HTERT RPE-1 (cell line): Measurements from ENCODE around the gene CSMD2.

Experiments
- in situ Hi-C: fragments of 300-500 bp; cut with MboI; formaldehyde crosslinking; loops from 4 replicates; pipeline ENCODE4 v1.14.3; 2020; ENCODE audit warnings: low sequenced_read_pairs

CSMD2 gene

GRCh38 chr1:33575324-33575879 is 589.6 kb downstream of the CSMD2 start:
- in situ Hi-C loops, result no loop called here

- in situ Hi-C loops, result no loop called here
Measured at GRCh38 chr1:33573661-33574060, 591.4 kb downstream of the CSMD2 start.

GRCh38 chr1:33572387-33572786 is 592.6 kb downstream of the CSMD2 start:
- in situ Hi-C loops, result no loop called here

- in situ Hi-C loops, result no loop called here
Measured at GRCh38 chr1:33569331-33569730, 595.7 kb downstream of the CSMD2 start.

- in situ Hi-C loops, result no loop called here
Measured at GRCh38 chr1:33563699-33564098, 601.3 kb downstream of the CSMD2 start.

- in situ Hi-C loops, result no loop called here
Measured at GRCh38 chr1:33562563-33562962, 602.5 kb downstream of the CSMD2 start.

GRCh38 chr1:33561576-33561975 is 603.5 kb downstream of the CSMD2 start:
- in situ Hi-C loops, result no loop called here

- in situ Hi-C loops, result no loop called here
Measured at GRCh38 chr1:33560680-33561079, 604.4 kb downstream of the CSMD2 start.

- in situ Hi-C loops, result no loop called here
Measured at GRCh38 chr1:33548721-33549120, 616.3 kb downstream of the CSMD2 start.

- in situ Hi-C loops, result no loop called here
Measured at GRCh38 chr1:33548319-33548718, 616.7 kb downstream of the CSMD2 start.

- in situ Hi-C loops, result no loop called here
Measured at GRCh38 chr1:33547576-33547975, 617.5 kb downstream of the CSMD2 start.

GRCh38 chr1:33541966-33542365 is 623.1 kb downstream of the CSMD2 start:
- in situ Hi-C loops, result no loop called here

GRCh38 chr1:33537885-33538284 is 627.1 kb downstream of the CSMD2 start:
- in situ Hi-C loops, result no loop called here

- in situ Hi-C loops, result no loop called here
Measured at GRCh38 chr1:33535334-33535733, 629.7 kb downstream of the CSMD2 start.

GRCh38 chr1:33532936-33533335 is 632.1 kb downstream of the CSMD2 start:
- in situ Hi-C loops, result no loop called here

GRCh38 chr1:33532250-33532649 is 632.8 kb downstream of the CSMD2 start:
- in situ Hi-C loops, result no loop called here

- in situ Hi-C loops, result no loop called here
Measured at GRCh38 chr1:33529957-33530356, 635.1 kb downstream of the CSMD2 start.

GRCh38 chr1:33527934-33528333 is 637.1 kb downstream of the CSMD2 start:
- in situ Hi-C loops, result no loop called here

- in situ Hi-C loops, result no loop called here
Measured at GRCh38 chr1:33524586-33524985, 640.4 kb downstream of the CSMD2 start.

- in situ Hi-C loops, result no loop called here
Measured at GRCh38 chr1:33519240-33519884, 645.7 kb downstream of the CSMD2 start.

GRCh38 chr1:33517596-33518250 is 647.3 kb downstream of the CSMD2 start:
- in situ Hi-C loops, result no loop called here

- in situ Hi-C loops, result no loop called here
Measured at GRCh38 chr1:33516891-33517567, 648.0 kb downstream of the CSMD2 start.
